Fibroblast of mammary gland (primary cell): ENCODE data around the gene TBX1.

Experiments
- DNase-seq: peaks from one replicate; pipeline ENCODE4 v3.0.0-alpha.2; 2010; ENCODE audit warnings: low read depth
- H3K4me3 ChIP-seq: 2 replicates; pipeline ENCODE4 v1.5.1; 2011; ENCODE audit warnings: low read depth, mild to moderate bottlenecking, low read length, moderate library complexity; ENCODE audit not compliant: control insufficient read depth
- CTCF ChIP-seq: conservative IDR thresholded peaks from 2 replicates; pipeline ENCODE4 v1.5.1; 2011; ENCODE audit warnings: low read depth, low read length, inconsistent platforms; ENCODE audit not compliant: control insufficient read depth, insufficient read depth

TBX1 gene

GRCh38 chr22:19815823-19816290 lies 55.3 kb downstream of the TBX1 start:
- no peak for TF ChIP-seq CTCF
- DNase-seq, result no peak
- no peak overlapping the region for H3K4me3 ChIP-seq

GRCh38 chr22:19816372-19817119 lies 56.0 kb downstream of the TBX1 start:
- no peak overlapping the region for H3K4me3 ChIP-seq
- TF ChIP-seq CTCF, result no peak
- DNase-seq, result no peak
